Mesenchymal stem cell (in vitro differentiated cells and primary cell): ENCODE data around the gene SRPK2.
A peak's percentile ranks its signal among the peaks of the same experiment; 100 is the strongest.

ENCODE experiments used
- DNase-seq: peaks from one replicate; pipeline ENCODE4 v3.0.0-alpha.2; 2013
- H2AFZ ChIP-seq: one replicate; pipeline ENCODE4 v1.6.1; 2013; ENCODE audit warnings: low read depth, mild to moderate bottlenecking, control low read depth, inconsistent platforms, low read length, moderate library complexity
- H2AK5ac ChIP-seq: 2 replicates; pipeline ENCODE4 v1.6.1; 2013; ENCODE audit warnings: low read length, moderate library complexity, mild to moderate bottlenecking, inconsistent platforms; ENCODE audit not compliant: severe bottlenecking
- H2BK120ac ChIP-seq: one replicate; pipeline ENCODE4 v1.6.1; 2013; ENCODE audit warnings: low read depth, mild to moderate bottlenecking, inconsistent platforms, low read length, moderate library complexity
- H2BK12ac ChIP-seq, 2 experiments: one replicate each; pipeline ENCODE4 v1.6.1; 2013; ENCODE audit warnings: inconsistent platforms in 2 of 2, low read length in 2 of 2, mild to moderate bottlenecking in 2 of 2, moderate library complexity in 2 of 2, control low read depth in 1 of 2
- H2BK15ac ChIP-seq: one replicate; pipeline ENCODE4 v1.6.1; 2013; ENCODE audit warnings: mild to moderate bottlenecking, low read depth, inconsistent platforms; ENCODE audit not compliant: poor library complexity, severe bottlenecking
- H2BK5ac ChIP-seq: 2 replicates; pipeline ENCODE4 v1.6.1; 2013; ENCODE audit warnings: low read depth, mild to moderate bottlenecking, low read length, control low read depth, inconsistent platforms; ENCODE audit not compliant: poor library complexity, severe bottlenecking
- H3K14ac ChIP-seq, 2 experiments: one replicate each; pipeline ENCODE4 v1.6.1; 2013; ENCODE audit warnings: inconsistent platforms in 2 of 2, low read length in 2 of 2, control low read depth in 1 of 2, mild to moderate bottlenecking in 1 of 2, moderate library complexity in 1 of 2
- H3K18ac ChIP-seq, 2 experiments: one replicate each; pipeline ENCODE4 v1.6.1; 2013; ENCODE audit warnings: inconsistent platforms in 2 of 2, low read length in 2 of 2, control low read depth in 1 of 2, low read depth in 1 of 2, mild to moderate bottlenecking in 1 of 2
- H3K23ac ChIP-seq, 2 experiments: one replicate each; pipeline ENCODE4 v1.6.1; 2013; ENCODE audit warnings: inconsistent platforms in 2 of 2, low read length in 2 of 2, mild to moderate bottlenecking in 2 of 2, moderate library complexity in 2 of 2, control low read depth in 1 of 2
- H3K27ac ChIP-seq: 2 replicates; pipeline ENCODE4 v1.5.1; 2013; ENCODE audit warnings: mild to moderate bottlenecking, moderate library complexity, low read length, control low read depth, inconsistent platforms; ENCODE audit not compliant: poor library complexity, severe bottlenecking
- H3K27me3 ChIP-seq, 2 experiments: 2 replicates each; pipeline versions ENCODE4 v1.6.1 to v1.7.0; 2013; ENCODE audit warnings: low read length in 2 of 2, mild to moderate bottlenecking in 2 of 2, moderate library complexity in 2 of 2, control low read depth in 1 of 2, inconsistent platforms in 1 of 2; ENCODE audit not compliant: control insufficient read depth in 1 of 2, insufficient read depth in 1 of 2
- H3K36me3 ChIP-seq, 2 experiments: 2 replicates each; pipeline versions ENCODE4 v1.6.1 to v1.7.0; 2013; ENCODE audit warnings: low read length in 2 of 2, control low read depth in 1 of 2, inconsistent platforms in 1 of 2, low read depth in 1 of 2, mild to moderate bottlenecking in 1 of 2; ENCODE audit not compliant: insufficient read depth in 2 of 2, control insufficient read depth in 1 of 2
- H3K4ac ChIP-seq, 2 experiments: one replicate each; pipeline ENCODE4 v1.6.1; 2013; ENCODE audit warnings: inconsistent platforms in 2 of 2, low read length in 2 of 2, mild to moderate bottlenecking in 2 of 2, moderate library complexity in 2 of 2, control low read depth in 1 of 2, low read depth in 1 of 2
- H3K4me1 ChIP-seq: 2 replicates; pipeline ENCODE4 v1.6.1; 2013; ENCODE audit warnings: low read depth, low read length, control low read depth; ENCODE audit not compliant: control insufficient read depth, insufficient read depth
- H3K4me2 ChIP-seq: 2 replicates; pipeline ENCODE4 v1.6.1; 2013; ENCODE audit warnings: low read length, mild to moderate bottlenecking, inconsistent platforms; ENCODE audit not compliant: poor library complexity, severe bottlenecking
- H3K4me3 ChIP-seq, 2 experiments: 2 replicates each; pipeline versions ENCODE4 v1.5.1 to v1.7.0; 2013; ENCODE audit warnings: low read length in 2 of 2, mild to moderate bottlenecking in 2 of 2, control low read depth in 1 of 2, low read depth in 1 of 2; ENCODE audit not compliant: insufficient read depth in 1 of 2
- H3K79me1 ChIP-seq: replicated peaks from 2 replicates; pipeline ENCODE4 v1.6.1; 2013; ENCODE audit warnings: mild to moderate bottlenecking, control low read depth, low read length, inconsistent platforms; ENCODE audit not compliant: poor library complexity, severe bottlenecking
- H3K9ac ChIP-seq: 2 replicates; pipeline ENCODE4 v1.7.0; 2013; ENCODE audit warnings: mild to moderate bottlenecking, low read length, moderate library complexity
- H3K9me3 ChIP-seq: 2 replicates; pipeline ENCODE4 v1.7.0; 2013; ENCODE audit warnings: mild to moderate bottlenecking, low read length; ENCODE audit not compliant: control insufficient read depth
- H4K8ac ChIP-seq: one replicate; pipeline ENCODE4 v1.6.1; 2013; ENCODE audit warnings: inconsistent platforms, mild to moderate bottlenecking, low read length, moderate library complexity
- H4K91ac ChIP-seq: one replicate; pipeline ENCODE4 v1.6.1; 2013; ENCODE audit warnings: mild to moderate bottlenecking, low read length, inconsistent platforms
- WGBS: methylation state at CpG from one replicate; pipeline ENCODE4 v1.1.7; 2013; ENCODE audit warnings: mixed read lengths; 5-methylcytosine and 5-hydroxymethylcytosine counted together

The SRPK2 gene

GRCh38 chr7:105355701-105356100 is 33.0 kb downstream of the SRPK2 start:
- Histone ChIP-seq H3K4me1 (peaks cover 22% of the 10 kb centered on the region), H3K18ac (no peak overlapping the region), H3K36me3 (no peaks in the 10 kb centered on the region), H3K79me1 (peaks cover 23% of the 10 kb centered on the region), H3K23ac (no peak overlapping the region), H4K8ac (no peak overlapping the region), H3K27ac (no peak overlapping the region), H3K4me3 (no peak overlapping the region), H2AK5ac (no peak overlapping the region), H3K14ac (no peak overlapping the region), H2BK5ac (no peak overlapping the region), H3K4ac (no peak overlapping the region), H4K91ac (no peak overlapping the region), H3K27me3 (no peaks in the 10 kb centered on the region), H3K9ac (no peak overlapping the region), H2BK120ac (no peak overlapping the region), H2BK12ac (no peak overlapping the region), H3K9me3 (no peaks in the 10 kb centered on the region), H2BK15ac (no peak overlapping the region), H2AFZ (no peak overlapping the region), H3K4me2 (no peak overlapping the region)
- no peak for DNase-seq
- WGBS, result 95% methylated on average over 5 of the region's 6 CpGs

GRCh38 chr7:105354383-105354782 is 34.3 kb downstream of the SRPK2 start:
- H3K4me2 ChIP-seq, result no peak overlapping the region
- H2BK12ac ChIP-seq, result peak overlapping the region in 1 of 2 experiments; percentile 23
- no peak overlapping the region for H2BK15ac ChIP-seq
- no peak overlapping the region for H2BK5ac ChIP-seq
- no peak for DNase-seq
- H3K18ac ChIP-seq, result peak overlapping the region in 1 of 2 experiments; percentile 11
- H3K4ac ChIP-seq, result no peak overlapping the region
- no peak overlapping the region for H2AFZ ChIP-seq
- WGBS, result 98% methylated on average over 2 of the region's 2 CpGs
- no peak overlapping the region for H3K9ac ChIP-seq
- peak overlapping the region in 1 of 2 experiments; percentile 5 for H3K14ac ChIP-seq
- H3K9me3 ChIP-seq, result no peaks in the 10 kb centered on the region
- H4K91ac ChIP-seq, result no peak overlapping the region
- no peaks in the 10 kb centered on the region for H3K27me3 ChIP-seq
- H3K36me3 ChIP-seq, result no peaks in the 10 kb centered on the region
- no peak overlapping the region for H3K23ac ChIP-seq
- H3K27ac ChIP-seq, result no peak overlapping the region
- no peak overlapping the region for H2AK5ac ChIP-seq
- peaks cover 23% of the 10 kb centered on the region for H3K79me1 ChIP-seq
- H4K8ac ChIP-seq, result no peak overlapping the region
- no peak overlapping the region for H2BK120ac ChIP-seq
- no peak overlapping the region for H3K4me3 ChIP-seq
- peaks cover 22% of the 10 kb centered on the region for H3K4me1 ChIP-seq

- no peaks in the 10 kb centered on the region for H3K9me3 ChIP-seq
- H4K8ac ChIP-seq, result no peak overlapping the region
- H2BK5ac ChIP-seq, result no peak overlapping the region
- no peaks in the 10 kb centered on the region for H3K36me3 ChIP-seq
- no peak overlapping the region for H3K4ac ChIP-seq
- H3K27ac ChIP-seq, result no peak overlapping the region
- H3K4me1 ChIP-seq, result peaks cover 21% of the 10 kb centered on the region
- WGBS, result 90% methylated on average over 5 of the region's 5 CpGs
- peak overlapping the region in 1 of 2 experiments; percentile 65 for H3K18ac ChIP-seq
- peak overlapping the region; percentile 28 for H3K9ac ChIP-seq
- H3K14ac ChIP-seq, result peak overlapping the region in 1 of 2 experiments; percentile 5
- peaks cover 20% of the 10 kb centered on the region for H3K79me1 ChIP-seq
- no peak overlapping the region for H2BK15ac ChIP-seq
- H3K27me3 ChIP-seq, result no peaks in the 10 kb centered on the region
- H2BK120ac ChIP-seq, result no peak overlapping the region
- H3K4me2 ChIP-seq, result no peak overlapping the region
- H2AK5ac ChIP-seq, result no peak overlapping the region
- peak; percentile 22 for DNase-seq
- H2BK12ac ChIP-seq, result no peak overlapping the region
- H3K23ac ChIP-seq, result no peak overlapping the region
- no peak overlapping the region for H3K4me3 ChIP-seq
- no peak overlapping the region for H2AFZ ChIP-seq
- no peak overlapping the region for H4K91ac ChIP-seq
Observed at GRCh38 chr7:105353752-105354328, 34.9 kb downstream of the SRPK2 start.

GRCh38 chr7:105352901-105353668 is 35.6 kb downstream of the SRPK2 start:
- Histone ChIP-seq H4K8ac (no peak overlapping the region), H2BK120ac (no peak overlapping the region), H2AFZ (no peak overlapping the region), H2AK5ac (no peak overlapping the region), H3K4me3 (peak overlapping the region in 1 of 2 experiments; percentile 51), H3K27ac (no peak overlapping the region), H3K4me1 (peaks cover 18% of the 10 kb centered on the region), H3K18ac (peak overlapping the region in 1 of 2 experiments; percentile 17), H2BK12ac (no peak overlapping the region), H2BK5ac (no peak overlapping the region), H3K9me3 (no peaks in the 10 kb centered on the region), H3K4ac (no peak overlapping the region), H3K23ac (no peak overlapping the region), H3K79me1 (peaks cover 19% of the 10 kb centered on the region), H2BK15ac (no peak overlapping the region), H3K27me3 (no peaks in the 10 kb centered on the region), H3K36me3 (no peaks in the 10 kb centered on the region), H3K9ac (peak overlapping the region; percentile 28), H4K91ac (no peak overlapping the region), H3K14ac (no peak overlapping the region), H3K4me2 (no peak overlapping the region)
- no peak for DNase-seq
- 94% methylated on average over 3 of the region's 4 CpGs for WGBS
